ENCODE measurements around the gene TMEM179. TPM values are rescaled to one million over a fixed set of nuclear protein-coding genes. Genes with fewer than 3 reads are reported as not detected.

Gene TMEM179
- total RNA-seq, 4 donors from 2014 or later, result not detected

GRCh38 chr14:104636131-104636530 lies 31.6 kb upstream of the TMEM179 start:
- no peaks in the 10 kb centered on the region for H3K9me3 ChIP-seq
- no peak overlapping the region for H3K27ac ChIP-seq
- no peak for DNase-seq
- no peak for TF ChIP-seq POLR2A (IDR thresholded peaks at IDR 0.05)
- no peaks in the 10 kb centered on the region for H3K36me3 ChIP-seq
- H3K4me1 ChIP-seq, result peaks cover 0 to 7% (median 0%) of the 10 kb centered on the region in 3 donors
- WGBS, 2 donors, result 72% methylated on average over 9 to 11 of the region's 11 CpGs
- intact Hi-C loops (cut with DNase I), result loop anchor here (10.0 kb wide), 1 partner anchor 491 kb away; no protein-coding TSS in a partner anchor
- no peak overlapping the region for H3K4me3 ChIP-seq
- H3K27me3 ChIP-seq, result peaks cover 0 to 96% (median 4%) of the 10 kb centered on the region in 4 donors

GRCh38 chr14:104635717-104636116 lies 31.1 kb upstream of the TMEM179 start:
- Histone ChIP-seq H3K27me3 (peaks cover 0 to 96% (median 4%) of the 10 kb centered on the region in 4 donors), H3K9me3 (no peaks in the 10 kb centered on the region), H3K4me3 (no peak overlapping the region), H3K27ac (no peak overlapping the region), H3K36me3 (no peaks in the 10 kb centered on the region), H3K4me1 (peaks cover 0 to 7% (median 0%) of the 10 kb centered on the region in 3 donors)
- WGBS, 2 donors, result 71 to 77% methylated on average over 6 to 7 of the region's 14 CpGs
- no peak for DNase-seq
- no peak for TF ChIP-seq POLR2A (IDR thresholded peaks at IDR 0.05)
- TF ChIP-seq, protein P1, sequence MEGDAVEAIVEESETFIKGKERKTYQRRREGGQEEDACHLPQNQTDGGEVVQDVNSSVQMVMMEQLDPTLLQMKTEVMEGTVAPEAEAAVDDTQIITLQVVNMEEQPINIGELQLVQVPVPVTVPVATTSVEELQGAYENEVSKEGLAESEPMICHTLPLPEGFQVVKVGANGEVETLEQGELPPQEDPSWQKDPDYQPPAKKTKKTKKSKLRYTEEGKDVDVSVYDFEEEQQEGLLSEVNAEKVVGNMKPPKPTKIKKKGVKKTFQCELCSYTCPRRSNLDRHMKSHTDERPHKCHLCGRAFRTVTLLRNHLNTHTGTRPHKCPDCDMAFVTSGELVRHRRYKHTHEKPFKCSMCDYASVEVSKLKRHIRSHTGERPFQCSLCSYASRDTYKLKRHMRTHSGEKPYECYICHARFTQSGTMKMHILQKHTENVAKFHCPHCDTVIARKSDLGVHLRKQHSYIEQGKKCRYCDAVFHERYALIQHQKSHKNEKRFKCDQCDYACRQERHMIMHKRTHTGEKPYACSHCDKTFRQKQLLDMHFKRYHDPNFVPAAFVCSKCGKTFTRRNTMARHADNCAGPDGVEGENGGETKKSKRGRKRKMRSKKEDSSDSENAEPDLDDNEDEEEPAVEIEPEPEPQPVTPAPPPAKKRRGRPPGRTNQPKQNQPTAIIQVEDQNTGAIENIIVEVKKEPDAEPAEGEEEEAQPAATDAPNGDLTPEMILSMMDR (IDR thresholded peaks at IDR 0.05), result no peak
- intact Hi-C loops (cut with DNase I), result loop anchor here (10.0 kb wide), 1 partner anchor 491 kb away; no protein-coding TSS in a partner anchor

GRCh38 chr14:104634886-104635570 lies 30.5 kb upstream of the TMEM179 start:
- 60% methylated on average over 1 of the region's 26 CpGs; no CpG with 5 or more reads in 1 of the 2 donors for WGBS, 2 donors
- H3K27me3 ChIP-seq, result peaks cover 0 to 91% (median 3%) of the 10 kb centered on the region in 4 donors
- peaks cover 0 to 4% (median 0%) of the 10 kb centered on the region in 3 donors for H3K4me1 ChIP-seq
- no peak overlapping the region for H3K4me3 ChIP-seq
- H3K27ac ChIP-seq, result no peak overlapping the region
- intact Hi-C loops (cut with DNase I), result loop anchor here (10.0 kb wide), 1 partner anchor 490 kb away; no protein-coding TSS in a partner anchor
- no peak for TF ChIP-seq POLR2A (IDR thresholded peaks at IDR 0.05)
- TF ChIP-seq, protein P1 (IDR thresholded peaks at IDR 0.05), result no peak
- no peaks in the 10 kb centered on the region for H3K36me3 ChIP-seq
- no peaks in the 10 kb centered on the region for H3K9me3 ChIP-seq
- no peak for DNase-seq

GRCh38 chr14:104634138-104634760 lies 29.7 kb upstream of the TMEM179 start:
- TF ChIP-seq, protein P1 (IDR thresholded peaks at IDR 0.05), result no peak
- TF ChIP-seq POLR2A (IDR thresholded peaks at IDR 0.05), result no peak
- no peak overlapping the region for H3K27ac ChIP-seq
- 70 to 87% methylated on average over 2 to 3 of the region's 20 CpGs for WGBS, 2 donors
- H3K36me3 ChIP-seq, result no peaks in the 10 kb centered on the region
- H3K27me3 ChIP-seq, result peaks cover 0 to 88% (median 2%) of the 10 kb centered on the region in 4 donors
- no peak for DNase-seq
- peaks cover 0 to 6% (median 0%) of the 10 kb centered on the region in 3 donors for H3K9me3 ChIP-seq
- H3K4me1 ChIP-seq, result no peaks in the 10 kb centered on the region
- H3K4me3 ChIP-seq, result no peak overlapping the region
- intact Hi-C loops (cut with DNase I), result loop anchor here (10.0 kb wide), 1 partner anchor 489 kb away; no protein-coding TSS in a partner anchor

- H3K36me3 ChIP-seq, result no peaks in the 10 kb centered on the region
- no peak for DNase-seq
- intact Hi-C loops (cut with DNase I), result loop anchor here (10.0 kb wide), 1 partner anchor 489 kb away; no protein-coding TSS in a partner anchor
- H3K4me3 ChIP-seq, result no peak overlapping the region
- H3K4me1 ChIP-seq, result no peaks in the 10 kb centered on the region
- 67% methylated on average over 10 to 12 of the region's 24 CpGs for WGBS, 2 donors
- peaks cover 0 to 11% (median 0%) of the 10 kb centered on the region in 3 donors for H3K9me3 ChIP-seq
- peaks cover 0 to 87% (median 0%) of the 10 kb centered on the region in 4 donors for H3K27me3 ChIP-seq
- H3K27ac ChIP-seq, result no peak overlapping the region
- TF ChIP-seq POLR2A (IDR thresholded peaks at IDR 0.05), result no peak
- TF ChIP-seq, protein P1 (IDR thresholded peaks at IDR 0.05), result no peak
Measured at GRCh38 chr14:104633276-104634137, 28.9 kb upstream of the TMEM179 start.

All from esophagus squamous epithelium (tissue), 5 donors.